HG02938 (cell line): ENCODE results near the gene VASN.
"Not testable (repeated sequence)": the region's sequence is repeated elsewhere in the genome, so short reads cannot be mapped to it uniquely, and the experiment has no call there.

Source experiments
- ATAC-seq: cut with Tn5 transposase; IDR thresholded peaks from one replicate; pipeline ENCODE4 v1.9.1; 2021; ENCODE audit warnings: mild to moderate bottlenecking, moderate library complexity; ENCODE audit not compliant: unreplicated experiment

Gene VASN

GRCh38 chr16:4371357-4372000 is at the start of gene VASN:
Gene VASN (plus strand): TSS chr16:4371848. CDS start chr16:4380878, 9,030 bp downstream.
- no peak for ATAC-seq

DNA sequence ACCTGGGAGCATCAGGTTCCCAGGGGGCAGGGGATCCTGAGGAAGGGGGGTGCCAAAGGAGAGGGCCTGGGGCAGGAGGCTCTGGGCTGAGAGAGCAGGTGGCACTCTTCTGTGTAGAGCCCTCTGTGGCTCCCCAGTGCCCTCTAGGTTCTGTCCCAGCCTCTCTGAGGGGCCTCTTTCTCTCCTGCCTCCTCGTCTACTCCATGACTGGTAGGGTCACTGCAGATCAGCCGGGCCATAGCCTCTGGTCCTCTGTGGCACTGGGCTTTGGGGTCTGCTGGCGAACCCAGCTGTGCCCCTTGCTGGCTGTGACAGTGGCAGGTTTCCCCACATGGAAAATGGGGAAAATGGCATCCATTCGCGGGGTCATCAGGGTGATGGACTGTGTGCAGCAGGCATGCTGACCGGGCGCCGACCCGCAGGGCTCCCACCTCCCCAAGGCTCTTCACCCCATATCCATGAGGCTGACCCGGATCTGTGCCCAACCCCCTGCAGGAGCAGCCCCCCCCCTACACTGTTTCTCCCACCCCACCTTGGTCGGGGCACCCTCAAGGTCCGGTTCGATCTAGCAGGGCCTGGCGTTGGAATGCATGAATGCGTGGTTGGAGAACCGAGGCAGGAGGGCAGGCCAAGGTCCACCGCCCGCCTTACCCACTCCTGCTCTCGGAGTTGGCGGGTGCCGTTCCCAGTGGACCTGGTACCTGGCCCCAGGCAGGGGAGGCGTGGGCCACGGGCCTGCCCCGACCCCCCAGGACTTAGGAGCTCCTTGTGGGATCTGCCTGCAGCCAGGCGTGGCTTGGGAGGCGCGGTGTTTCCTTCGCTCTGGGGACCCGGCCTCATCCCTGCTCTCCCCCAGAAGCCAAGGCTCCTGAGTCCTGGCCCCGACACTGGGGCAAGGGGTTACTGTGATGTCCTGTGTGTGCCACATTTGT is 49.3 kb upstream of the VASN start:
- no peak for ATAC-seq

- ATAC-seq, result no peak
These were observed 48.4 kb upstream of the VASN start for GRCh38 chr16:4323071-4323844.

GRCh38 chr16:4323845-4324488 is 47.7 kb upstream of the VASN start:
- no peak for ATAC-seq

DNA sequence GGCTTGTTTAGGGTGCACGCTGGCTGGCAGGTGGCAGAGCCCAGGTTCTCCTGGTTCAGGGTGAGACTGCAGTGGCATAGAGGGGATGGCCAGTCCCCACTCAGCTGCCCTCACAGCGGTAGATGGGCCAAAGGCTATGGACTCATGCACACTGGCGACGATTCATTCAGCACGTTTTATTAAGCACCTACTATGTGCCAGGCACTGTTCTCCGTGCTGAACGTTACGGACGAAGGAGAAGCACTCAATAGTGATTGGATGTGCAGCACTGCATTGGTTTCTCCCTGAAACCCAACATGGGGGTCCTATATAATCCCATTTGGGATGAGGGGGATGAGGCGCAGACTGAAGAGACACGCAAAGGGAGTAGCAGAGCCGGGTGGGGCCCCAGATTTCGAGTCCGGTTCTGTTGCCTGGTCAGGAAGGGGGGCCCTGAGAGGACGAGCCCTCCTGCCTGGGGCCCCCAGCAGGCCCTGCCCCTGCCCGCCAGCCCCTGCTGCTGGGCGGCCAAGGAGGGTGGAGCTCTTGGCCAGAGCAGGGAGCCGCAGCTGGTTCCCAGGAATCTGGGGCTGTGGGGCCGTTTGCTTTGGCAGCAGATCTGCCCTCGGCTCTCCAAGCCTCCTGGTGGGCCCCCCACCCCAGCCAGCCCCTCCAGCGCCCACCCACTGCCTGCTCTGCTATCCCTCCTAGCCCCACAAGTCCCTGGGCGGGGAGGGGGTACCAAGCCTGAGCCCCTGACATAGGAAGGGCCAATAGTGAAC is 47.0 kb upstream of the VASN start:
- ATAC-seq, result no peak

DNA sequence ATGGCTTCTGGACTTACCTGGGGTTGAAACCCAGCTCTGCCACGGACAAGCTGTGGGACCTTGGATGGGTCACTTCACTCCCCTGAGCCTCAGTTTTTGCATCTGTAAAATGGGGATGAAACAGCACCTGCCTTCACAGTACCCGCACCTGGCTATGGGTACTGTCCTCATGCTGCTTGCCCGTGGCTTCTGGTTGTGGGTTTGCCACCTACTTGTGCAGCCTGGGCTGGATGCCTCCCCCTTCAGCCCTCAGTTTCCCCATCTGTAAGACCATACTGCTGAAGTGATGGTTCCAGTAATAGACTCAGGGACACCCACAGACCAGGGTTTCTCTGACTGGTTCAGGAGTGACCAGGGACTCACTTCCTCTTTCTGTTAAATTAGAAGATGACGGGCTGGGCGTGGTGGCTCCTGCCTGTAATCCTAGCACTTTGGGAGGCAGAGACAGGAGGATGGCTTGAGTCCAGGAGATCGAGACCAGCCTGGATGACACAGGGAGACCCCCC is 46.3 kb upstream of the VASN start:
- no peak for ATAC-seq

DNA sequence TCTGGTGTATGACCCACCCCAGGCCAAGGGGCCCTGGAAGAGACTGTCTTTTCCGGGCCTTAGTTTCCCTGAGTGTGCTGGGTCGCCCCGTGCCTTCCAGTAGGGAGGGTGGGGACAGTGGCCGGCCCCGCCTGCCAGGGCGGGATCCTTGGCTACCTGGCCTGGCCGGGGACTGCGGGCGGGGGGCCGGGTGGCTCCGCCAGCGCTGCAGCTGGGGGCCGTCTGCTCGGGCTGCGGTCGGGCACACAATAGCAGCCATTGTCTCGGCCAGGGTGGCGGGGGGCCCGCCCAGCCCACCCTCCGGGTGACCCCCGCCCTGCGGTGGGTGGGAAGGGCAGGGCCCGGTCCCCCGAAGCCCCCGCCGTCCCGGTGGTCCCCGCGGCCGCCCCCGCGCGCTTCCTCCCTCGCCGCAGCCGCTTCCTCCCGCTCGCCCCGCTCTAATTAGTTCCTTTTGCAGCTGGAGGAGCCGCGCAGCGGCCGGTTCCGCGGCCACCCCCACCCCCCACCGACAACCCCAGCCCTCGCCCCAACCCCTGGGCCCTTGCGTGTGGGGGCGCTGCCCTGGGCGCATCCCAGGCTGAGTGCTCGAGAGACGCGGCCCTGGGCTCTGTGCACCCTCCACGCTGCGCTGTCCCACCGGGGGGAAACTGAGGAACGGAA is 44.1 kb upstream of the VASN start:
- ATAC-seq, result no peak

DNA sequence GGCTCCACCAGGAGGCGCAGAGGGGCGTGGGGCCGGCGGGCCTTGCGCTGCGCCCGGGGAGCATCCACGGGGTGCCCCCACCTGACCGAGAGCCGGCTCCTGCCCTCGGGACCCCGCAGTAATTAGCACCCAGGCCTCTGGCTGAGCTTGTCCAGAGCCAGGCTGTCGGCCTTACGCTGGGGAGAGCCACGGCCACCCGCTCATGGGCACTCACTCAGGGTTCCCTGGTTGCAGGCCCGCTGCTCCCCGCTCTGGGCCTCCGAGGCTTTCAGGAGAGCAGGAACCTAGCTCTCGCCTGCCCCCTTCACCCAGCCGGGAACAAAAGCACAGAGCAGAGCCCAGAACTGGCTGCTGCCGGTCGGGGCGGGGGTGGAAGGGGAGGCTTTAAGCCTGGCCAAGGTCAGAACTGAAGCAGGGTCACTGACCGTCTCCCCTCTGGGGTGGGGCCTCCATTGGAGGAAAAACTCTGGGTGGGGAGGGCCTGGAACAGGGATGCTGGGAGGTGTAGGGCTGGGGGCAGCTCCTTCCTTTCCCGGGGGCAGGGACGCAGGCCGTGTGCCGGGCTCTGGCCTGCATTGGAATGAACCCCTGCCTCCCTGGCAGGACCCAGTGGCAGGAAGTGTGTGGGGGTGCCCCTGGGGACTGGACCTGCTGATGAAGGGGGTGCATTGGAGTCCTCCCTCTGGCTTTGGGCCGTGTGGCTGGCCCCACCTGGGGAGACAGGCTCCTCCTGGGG is 43.4 kb upstream of the VASN start:
- ATAC-seq, result no peak

- no peak for ATAC-seq
These were observed 42.6 kb upstream of the VASN start for GRCh38 chr16:4328782-4329775.

- no peak for ATAC-seq
These were observed 41.3 kb upstream of the VASN start for GRCh38 chr16:4330277-4330874.

DNA sequence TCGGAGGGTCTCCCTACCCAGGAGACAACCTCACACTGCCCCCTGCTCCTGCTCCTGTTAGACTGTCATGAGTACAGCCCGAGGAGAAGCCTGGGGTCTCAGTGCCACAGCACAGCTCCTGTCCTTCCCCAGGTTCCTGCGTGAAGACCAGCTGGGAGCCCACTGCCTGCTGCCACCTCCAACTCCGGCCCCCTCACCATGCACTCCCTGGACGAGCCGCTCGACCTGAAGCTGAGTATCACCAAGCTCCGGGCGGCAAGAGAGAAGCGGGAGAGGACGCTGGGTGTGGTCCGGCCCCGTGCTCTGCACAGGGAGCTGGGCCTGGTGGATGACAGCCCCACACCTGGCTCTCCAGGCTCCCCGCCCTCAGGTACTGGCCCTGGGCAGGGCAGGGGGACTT is 39.6 kb upstream of the VASN start:
- ATAC-seq, result no peak

- ATAC-seq, result no peak
These were observed 38.9 kb upstream of the VASN start for GRCh38 chr16:4332623-4333307.

GRCh38 chr16:4333308-4333638 is 38.4 kb upstream of the VASN start:
- ATAC-seq, result no peak

GRCh38 chr16:4333714-4334113 is 37.9 kb upstream of the VASN start:
- ATAC-seq, result not testable (repeated sequence)

- ATAC-seq, result no peak
These were observed 36.7 kb upstream of the VASN start for GRCh38 chr16:4334724-4335495.
